ENCODE data around the gene MRPL12. TPM values are rescaled to one million over a fixed set of nuclear protein-coding genes. Genes with fewer than 3 reads are reported as not detected.

The MRPL12 gene
- total RNA-seq, 1 donor from 2014 or later, result 157 TPM

GRCh38 chr17:81687770-81688541 lies 15.2 kb upstream of the MRPL12 start:
- Histone ChIP-seq H3K4me1 (peaks cover 30% of the 10 kb centered on the region), H3K9me3 (replicated peaks) (no peaks in the 10 kb centered on the region), H3K36me3 (peaks cover 74% of the 10 kb centered on the region), H3K27me3 (ENCODE audit: low read depth) (no peaks in the 10 kb centered on the region), H3K4me3 (no peak overlapping the region), H3K27ac (replicated peaks) (no peak overlapping the region)
- DNase-seq, result no peak
- TF ChIP-seq CTCF (IDR thresholded peaks at IDR 0.05; ENCODE audit: borderline replicate concordance), result no peak
- intact Hi-C loops (cut with micrococcal nuclease), result no loop called here

- Histone ChIP-seq H3K36me3 (peaks cover 81% of the 10 kb centered on the region), H3K27me3 (ENCODE audit: low read depth) (no peaks in the 10 kb centered on the region), H3K9me3 (replicated peaks) (no peaks in the 10 kb centered on the region), H3K4me3 (no peak overlapping the region), H3K27ac (replicated peaks) (no peak overlapping the region), H3K4me1 (peaks cover 24% of the 10 kb centered on the region)
- TF ChIP-seq CTCF (IDR thresholded peaks at IDR 0.05; ENCODE audit: borderline replicate concordance), result no peak
- intact Hi-C loops (cut with micrococcal nuclease), result no loop called here
- no peak for DNase-seq
Observed at GRCh38 chr17:81688616-81689015, 14.6 kb upstream of the MRPL12 start.

- TF ChIP-seq CTCF (IDR thresholded peaks at IDR 0.05; ENCODE audit: borderline replicate concordance), result no peak
- no peaks in the 10 kb centered on the region for H3K9me3 ChIP-seq (replicated peaks)
- H3K4me1 ChIP-seq, result peaks cover 12% of the 10 kb centered on the region
- no peak for DNase-seq
- intact Hi-C loops (cut with micrococcal nuclease), result no loop called here
- H3K36me3 ChIP-seq, result peaks cover 96% of the 10 kb centered on the region
- H3K27ac ChIP-seq (replicated peaks), result no peak overlapping the region
- H3K4me3 ChIP-seq, result no peak overlapping the region
- H3K27me3 ChIP-seq (ENCODE audit: low read depth), result no peaks in the 10 kb centered on the region
Observed at GRCh38 chr17:81690066-81690465, 13.1 kb upstream of the MRPL12 start.

GRCh38 chr17:81690549-81690948 lies 12.6 kb upstream of the MRPL12 start:
- no peaks in the 10 kb centered on the region for H3K9me3 ChIP-seq (replicated peaks)
- TF ChIP-seq CTCF (IDR thresholded peaks at IDR 0.05; ENCODE audit: borderline replicate concordance), result no peak
- no peaks in the 10 kb centered on the region for H3K27me3 ChIP-seq (ENCODE audit: low read depth)
- H3K36me3 ChIP-seq, result peaks cover 100% of the 10 kb centered on the region
- no peak overlapping the region for H3K4me3 ChIP-seq
- intact Hi-C loops (cut with micrococcal nuclease), result no loop called here
- DNase-seq, result no peak
- no peak overlapping the region for H3K27ac ChIP-seq (replicated peaks)
- peaks cover 7% of the 10 kb centered on the region for H3K4me1 ChIP-seq

GRCh38 chr17:81691196-81691595 lies 12.0 kb upstream of the MRPL12 start:
- H3K27ac ChIP-seq (replicated peaks), result no peak overlapping the region
- DNase-seq, result no peak
- peaks cover 100% of the 10 kb centered on the region for H3K36me3 ChIP-seq
- no peaks in the 10 kb centered on the region for H3K27me3 ChIP-seq (ENCODE audit: low read depth)
- TF ChIP-seq CTCF (IDR thresholded peaks at IDR 0.05; ENCODE audit: borderline replicate concordance), result no peak
- H3K9me3 ChIP-seq (replicated peaks), result no peaks in the 10 kb centered on the region
- intact Hi-C loops (cut with micrococcal nuclease), result no loop called here
- H3K4me3 ChIP-seq, result no peak overlapping the region
- peaks cover 1% of the 10 kb centered on the region for H3K4me1 ChIP-seq
